Neuronal stem cell (in vitro differentiated cells): ENCODE results near the gene FBXW9. TPM values are rescaled to one million over a fixed set of nuclear protein-coding genes. Genes with fewer than 3 reads are reported as not detected.
A peak's percentile ranks its signal among the peaks of the same experiment; 100 is the strongest.

Experiments used
- DNase-seq: peaks from one replicate; pipeline ENCODE4 v3.0.0-alpha.2; 2013; ENCODE audit warnings: low spot score
- H2AFZ ChIP-seq: one replicate; pipeline ENCODE4 v1.6.1; 2013; ENCODE audit warnings: mild to moderate bottlenecking, low read length, inconsistent platforms
- H2AK5ac ChIP-seq: 2 replicates; pipeline ENCODE4 v1.6.1; 2013; ENCODE audit warnings: low read depth, mild to moderate bottlenecking, inconsistent platforms, low read length, moderate library complexity, mixed read lengths
- H2BK120ac ChIP-seq: 2 replicates; pipeline ENCODE4 v1.6.1; 2013; ENCODE audit warnings: low read depth, mild to moderate bottlenecking, inconsistent platforms, low read length, moderate library complexity, mixed read lengths
- H2BK12ac ChIP-seq: one replicate; pipeline ENCODE4 v1.6.1; 2013; ENCODE audit warnings: low read length, inconsistent platforms
- H2BK15ac ChIP-seq: 2 replicates; pipeline ENCODE4 v1.6.1; 2013; ENCODE audit warnings: mild to moderate bottlenecking, low read length, inconsistent platforms, mixed read lengths
- H2BK5ac ChIP-seq: one replicate; pipeline ENCODE4 v1.6.1; 2013; ENCODE audit warnings: inconsistent platforms, mild to moderate bottlenecking, low read length, moderate library complexity
- H3K14ac ChIP-seq: one replicate; pipeline ENCODE4 v1.6.1; 2013; ENCODE audit warnings: low read length, inconsistent platforms
- H3K18ac ChIP-seq: 2 replicates; pipeline ENCODE4 v1.6.1; 2013; ENCODE audit warnings: low read length, inconsistent platforms
- H3K23ac ChIP-seq: 2 replicates; pipeline ENCODE4 v1.6.1; 2013; ENCODE audit warnings: low read depth, mild to moderate bottlenecking, mixed read lengths, low read length, inconsistent platforms; ENCODE audit not compliant: poor library complexity
- H3K27ac ChIP-seq: replicated peaks from 3 replicates; pipeline ENCODE4 v1.5.1; 2013; ENCODE audit warnings: low read length, inconsistent platforms
- H3K27me3 ChIP-seq, 3 experiments: 2 replicates each; pipeline ENCODE4 v1.6.1; 2013; ENCODE audit warnings: low read length in 3 of 3, mild to moderate bottlenecking in 2 of 3, inconsistent platforms in 1 of 3, low read depth in 1 of 3, mixed read lengths in 1 of 3, moderate library complexity in 1 of 3; ENCODE audit not compliant: control insufficient read depth in 3 of 3, insufficient read depth in 3 of 3
- H3K36me3 ChIP-seq, 2 donors: replicated peaks in 1 of 2; 2 replicates each; pipeline ENCODE4 v1.6.1; 2013; ENCODE audit warnings: low read length in 2 of 2; ENCODE audit not compliant: control insufficient read depth in 2 of 2, insufficient read depth in 2 of 2
- H3K4ac ChIP-seq: 2 replicates; pipeline ENCODE4 v1.6.1; 2013; ENCODE audit warnings: inconsistent platforms, mild to moderate bottlenecking, low read length, moderate library complexity
- H3K4me1 ChIP-seq, 2 donors: 1 replicate in 1 of 2; 2 replicates in 1 of 2; pipeline ENCODE4 v1.6.1; 2013; ENCODE audit warnings: low read length in 2 of 2, low read depth in 1 of 2; ENCODE audit not compliant: control insufficient read depth in 2 of 2, insufficient read depth in 1 of 2
- H3K4me2 ChIP-seq: one replicate; pipeline ENCODE4 v1.6.1; 2013; ENCODE audit warnings: mild to moderate bottlenecking, low read length, inconsistent platforms; ENCODE audit not compliant: insufficient read depth, poor library complexity, severe bottlenecking
- H3K4me3 ChIP-seq, 2 donors: 2 replicates each; pipeline ENCODE4 v1.5.1; 2013; ENCODE audit warnings: low read length in 2 of 2, mild to moderate bottlenecking in 2 of 2, inconsistent platforms in 1 of 2, moderate library complexity in 1 of 2
- H3K79me1 ChIP-seq: one replicate; pipeline ENCODE4 v1.6.1; 2013; ENCODE audit warnings: low read depth, mild to moderate bottlenecking, inconsistent platforms, low read length, moderate library complexity
- H3K9ac ChIP-seq: one replicate; pipeline ENCODE4 v1.6.1; 2013; ENCODE audit warnings: mild to moderate bottlenecking, low read depth, low read length, inconsistent platforms; ENCODE audit not compliant: poor library complexity
- H3K9me3 ChIP-seq, 2 donors: replicated peaks in 1 of 2; 2 replicates each; pipeline versions ENCODE3 to v1.6.1; 2013; ENCODE audit warnings: low read length in 2 of 2, mild to moderate bottlenecking in 2 of 2, inconsistent platforms in 1 of 2, low read depth in 1 of 2, mixed read lengths in 1 of 2, moderate library complexity in 1 of 2; ENCODE audit not compliant: control insufficient read depth in 2 of 2, insufficient read depth in 1 of 2
- H4K8ac ChIP-seq: one replicate; pipeline ENCODE4 v1.6.1; 2013; ENCODE audit warnings: low read depth, mild to moderate bottlenecking, inconsistent platforms, low read length, moderate library complexity
- H4K91ac ChIP-seq: one replicate; pipeline ENCODE4 v1.6.1; 2013; ENCODE audit warnings: low read length, low read depth, mild to moderate bottlenecking, inconsistent platforms; ENCODE audit not compliant: poor library complexity
- WGBS, 2 donors: extraction: QIAGEN DNeasy Blood & Tissue Kit; methylation state at CpG; one replicate each; pipeline ENCODE4 v1.1.7; 2013; ENCODE audit warnings: missing lambda C conversion rate in 2 of 2, mixed read lengths in 1 of 2; ENCODE audit not compliant: insufficient read length in 2 of 2, insufficient replicate concordance in 1 of 2; ENCODE audit errors: extremely low coverage in 2 of 2; 5-methylcytosine and 5-hydroxymethylcytosine counted together
- polyA plus RNA-seq, 2 experiments: library from polyadenylated mRNA; stranded (reverse); fragments of 200-250 nt; gene quantifications; one replicate each; pipeline ENCODE4 v1.2.3, GENCODE V29; 2013

FBXW9 gene
- 11.2 TPM for polyA plus RNA-seq (2013, experiment 1 of 2)
- 11.1 TPM for polyA plus RNA-seq (2013, experiment 2 of 2)

DNA sequence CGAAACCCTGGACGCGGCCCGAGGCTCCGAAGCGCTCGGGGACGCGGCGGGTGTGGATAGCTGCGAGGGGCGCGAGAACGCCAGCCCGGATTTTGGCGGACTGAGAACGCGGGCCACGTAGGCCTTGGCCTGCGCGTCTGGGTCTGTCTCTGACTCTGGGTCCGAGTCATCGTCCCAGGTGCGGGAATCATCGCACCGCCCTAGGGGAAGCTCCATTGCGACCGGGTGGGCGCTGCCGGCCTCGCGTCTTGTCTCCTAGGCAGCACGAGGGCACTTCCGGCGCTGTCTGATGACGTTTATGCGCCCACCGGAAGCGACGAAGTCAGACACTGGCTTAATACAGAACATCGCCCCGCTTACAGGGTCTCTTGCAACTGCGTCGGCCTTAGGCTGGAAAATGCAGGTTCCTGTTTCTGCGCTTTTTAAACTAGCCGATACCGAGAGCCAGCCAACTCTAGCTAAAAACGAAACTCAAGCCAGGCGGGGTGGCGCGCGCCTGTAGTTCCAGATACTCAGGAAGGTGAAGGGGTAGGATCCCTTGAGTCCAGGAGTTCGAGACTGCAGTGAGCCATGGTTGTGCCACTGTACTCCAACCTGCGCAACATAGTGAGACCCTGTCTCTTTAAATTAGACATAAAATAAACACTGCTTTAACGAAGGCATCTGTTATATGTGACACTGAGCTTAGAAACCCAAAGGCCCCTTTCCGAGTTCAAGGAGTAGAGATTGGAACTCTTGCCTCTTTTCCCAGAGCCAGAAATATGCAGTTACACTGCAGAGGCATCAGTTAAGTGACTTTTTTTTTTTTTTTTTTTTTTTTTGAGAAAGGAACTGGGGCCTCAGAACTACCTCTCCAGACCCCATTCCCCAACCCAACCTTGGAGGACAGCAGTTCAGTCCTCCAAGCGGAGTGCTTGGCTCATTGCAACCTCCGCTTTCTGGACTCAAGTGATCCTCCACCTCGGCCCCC is at the start of gene FBXW9:
TSS of gene FBXW9 (minus strand) at position 266 of the 970 bp plus-strand sequence. CDS start at position 216, 50 bp downstream.
- peak within 1 kb of the TSS; percentile 76 for H3K18ac ChIP-seq
- H3K9ac ChIP-seq, result peak within 1 kb of the TSS; percentile 96
- peak within 1 kb of the TSS; percentile 97 for H2AFZ ChIP-seq
- H3K4me2 ChIP-seq, result peak within 1 kb of the TSS; percentile 98
- H3K27me3 ChIP-seq, result no peaks in the 10 kb centered on the region
- peak within 1 kb of the TSS; percentile 83 for H3K23ac ChIP-seq
- peak within 1 kb of the TSS; percentile 96 for H2BK5ac ChIP-seq
- H3K4me3 ChIP-seq, result peak within 1 kb of the TSS; percentile 80 to 99
- peaks cover 27 to 36% of the 10 kb centered on the region in 2 donors for H3K36me3 ChIP-seq
- no peak within 1 kb of the TSS for H2BK12ac ChIP-seq
- H2BK15ac ChIP-seq, result no peak within 1 kb of the TSS
- H3K27ac ChIP-seq, result peak within 1 kb of the TSS; percentile 86
- peak within 1 kb of the TSS; percentile 47 for H3K14ac ChIP-seq
- H2BK120ac ChIP-seq, result no peak within 1 kb of the TSS
- H3K9me3 ChIP-seq, result no peaks in the 10 kb centered on the region
- H3K79me1 ChIP-seq, result peaks cover 4% of the 10 kb centered on the region
- no peak within 1 kb of the TSS for H2AK5ac ChIP-seq
- WGBS, 2 donors, result no CpG with 5 or more reads among the region's 59 CpGs
- no peak within 1 kb of the TSS for H4K8ac ChIP-seq
- DNase-seq, result peak; percentile 96
- peaks cover 3% of the 10 kb centered on the region in 2 donors for H3K4me1 ChIP-seq
- H4K91ac ChIP-seq, result no peak within 1 kb of the TSS
- H3K4ac ChIP-seq, result peak within 1 kb of the TSS; percentile 53

GRCh38 chr19:12745166-12745897 is 48.9 kb upstream of the FBXW9 start:
- no peak for DNase-seq
- Histone ChIP-seq H3K23ac (peak overlapping the region; percentile 73), H3K9ac (no peak overlapping the region), H3K4me2 (no peak overlapping the region), H3K4me1 (no peaks in the 10 kb centered on the region), H2BK12ac (no peak overlapping the region), H2AK5ac (no peak overlapping the region), H4K91ac (no peak overlapping the region), H3K79me1 (peaks cover 7% of the 10 kb centered on the region), H2BK120ac (no peak overlapping the region), H3K27me3 (peaks cover 0 to 7% (median 1%) of the 10 kb centered on the region in 3 experiments), H2BK15ac (no peak overlapping the region), H4K8ac (no peak overlapping the region), H2BK5ac (peak overlapping the region; percentile 75), H3K36me3 (peaks cover 35 to 48% of the 10 kb centered on the region in 2 donors), H3K9me3 (peaks cover 4% of the 10 kb centered on the region in 2 donors), H3K27ac (no peak overlapping the region), H3K18ac (no peak overlapping the region), H3K4me3 (no peak overlapping the region), H2AFZ (no peak overlapping the region), H3K4ac (no peak overlapping the region), H3K14ac (no peak overlapping the region)
- no CpG with 5 or more reads among the region's 22 CpGs for WGBS, 2 donors

GRCh38 chr19:12737835-12738351 is 41.5 kb upstream of the FBXW9 start:
- Histone ChIP-seq H3K9ac (peak overlapping the region; percentile 97), H2BK120ac (no peak overlapping the region), H3K18ac (peak overlapping the region; percentile 29), H3K4me3 (peak overlapping the region; percentile 92 to 97), H2BK5ac (peak overlapping the region; percentile 67), H3K36me3 (peaks cover 11 to 28% of the 10 kb centered on the region in 2 donors), H3K27ac (no peak overlapping the region), H3K4me1 (peaks cover 9 to 10% of the 10 kb centered on the region in 2 donors), H3K79me1 (peaks cover 10% of the 10 kb centered on the region), H3K4me2 (peak overlapping the region; percentile 85), H2BK12ac (no peak overlapping the region), H3K14ac (no peak overlapping the region), H3K27me3 (no peaks in the 10 kb centered on the region), H2AFZ (peak overlapping the region; percentile 89), H2BK15ac (no peak overlapping the region), H3K4ac (no peak overlapping the region), H4K8ac (no peak overlapping the region), H3K23ac (no peak overlapping the region), H3K9me3 (no peaks in the 10 kb centered on the region), H4K91ac (no peak overlapping the region), H2AK5ac (peak overlapping the region; percentile 82)
- DNase-seq, result no peak
- WGBS, 2 donors, result no CpG with 5 or more reads among the region's 13 CpGs
